ENCODE results near the gene ATG7.
"Not testable (repeated sequence)": the region's sequence is repeated elsewhere in the genome, so short reads cannot be mapped to it uniquely, and the experiment has no call there.

DNA sequence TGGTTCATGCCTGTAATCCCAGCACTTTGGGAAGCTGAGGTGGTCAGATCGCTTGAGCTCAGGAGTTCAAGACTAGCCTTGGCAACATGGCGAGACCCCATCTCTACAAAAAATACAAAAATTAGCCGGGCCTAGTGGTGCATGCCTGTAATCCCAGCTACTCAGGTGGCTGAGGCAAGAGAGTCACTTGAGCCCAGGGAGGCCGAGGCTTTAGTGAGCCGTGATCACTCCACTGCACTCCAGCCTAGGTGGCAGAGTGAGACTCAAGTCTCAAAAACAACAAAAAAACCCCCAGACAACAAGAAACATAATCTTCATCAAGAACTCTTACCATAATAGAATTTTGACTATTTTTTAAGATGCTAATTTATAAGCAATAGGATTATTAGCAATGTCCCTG lies 253.9 kb downstream of the ATG7 start:
- TF ChIP-seq, protein P1, sequence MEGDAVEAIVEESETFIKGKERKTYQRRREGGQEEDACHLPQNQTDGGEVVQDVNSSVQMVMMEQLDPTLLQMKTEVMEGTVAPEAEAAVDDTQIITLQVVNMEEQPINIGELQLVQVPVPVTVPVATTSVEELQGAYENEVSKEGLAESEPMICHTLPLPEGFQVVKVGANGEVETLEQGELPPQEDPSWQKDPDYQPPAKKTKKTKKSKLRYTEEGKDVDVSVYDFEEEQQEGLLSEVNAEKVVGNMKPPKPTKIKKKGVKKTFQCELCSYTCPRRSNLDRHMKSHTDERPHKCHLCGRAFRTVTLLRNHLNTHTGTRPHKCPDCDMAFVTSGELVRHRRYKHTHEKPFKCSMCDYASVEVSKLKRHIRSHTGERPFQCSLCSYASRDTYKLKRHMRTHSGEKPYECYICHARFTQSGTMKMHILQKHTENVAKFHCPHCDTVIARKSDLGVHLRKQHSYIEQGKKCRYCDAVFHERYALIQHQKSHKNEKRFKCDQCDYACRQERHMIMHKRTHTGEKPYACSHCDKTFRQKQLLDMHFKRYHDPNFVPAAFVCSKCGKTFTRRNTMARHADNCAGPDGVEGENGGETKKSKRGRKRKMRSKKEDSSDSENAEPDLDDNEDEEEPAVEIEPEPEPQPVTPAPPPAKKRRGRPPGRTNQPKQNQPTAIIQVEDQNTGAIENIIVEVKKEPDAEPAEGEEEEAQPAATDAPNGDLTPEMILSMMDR (IDR thresholded peaks at IDR 0.05) = not testable (repeated sequence)
- not testable (repeated sequence) for TF ChIP-seq POLR2A (IDR thresholded peaks at IDR 0.05)
